ENCODE results near the gene PLK2.
A peak's percentile ranks its signal among the peaks of the same experiment; 100 is the strongest.

The PLK2 gene

GRCh38 chr5:58460002-58460731 is at the start of gene PLK2:
Gene PLK2, minus strand, starts transcription at chr5:58460086. Its CDS starts 127 bp downstream, at chr5:58459959.
- DNase-seq = peak; percentile 44

GRCh38 chr5:58507715-58508114 is 47.8 kb upstream of the PLK2 start:
- DNase-seq = no peak

- no peak for DNase-seq
These were observed 46.2 kb upstream of the PLK2 start for GRCh38 chr5:58505971-58506640.

GRCh38 chr5:58505502-58505901 is 45.6 kb upstream of the PLK2 start:
- no peak for DNase-seq

GRCh38 chr5:58504766-58505165 is 44.9 kb upstream of the PLK2 start:
- no peak for DNase-seq

- no peak for DNase-seq
These were observed 43.6 kb upstream of the PLK2 start for GRCh38 chr5:58503390-58504046.

- DNase-seq = no peak
These were observed 42.0 kb upstream of the PLK2 start for GRCh38 chr5:58501778-58502417.

- no peak for DNase-seq
These were observed 40.1 kb upstream of the PLK2 start for GRCh38 chr5:58499941-58500340.

- DNase-seq = no peak
These were observed 39.3 kb upstream of the PLK2 start for GRCh38 chr5:58499231-58499630.

GRCh38 chr5:58498340-58498942 is 38.6 kb upstream of the PLK2 start:
- no peak for DNase-seq

- DNase-seq = no peak
These were observed 38.0 kb upstream of the PLK2 start for GRCh38 chr5:58497921-58498320.

- no peak for DNase-seq
These were observed 37.5 kb upstream of the PLK2 start for GRCh38 chr5:58497386-58497785.

GRCh38 chr5:58496488-58496887 is 36.6 kb upstream of the PLK2 start:
- DNase-seq = no peak

- DNase-seq = no peak
These were observed 33.3 kb upstream of the PLK2 start for GRCh38 chr5:58493141-58493540.

- DNase-seq = no peak
These were observed 31.5 kb upstream of the PLK2 start, which contains the start of gene GAPT for GRCh38 chr5:58491216-58491892. Gene GAPT, plus strand, starts transcription at chr5:58491435. Its CDS starts 3,102 bp downstream, at chr5:58494537.

- no peak for DNase-seq
These were observed 30.6 kb upstream of the PLK2 start for GRCh38 chr5:58490402-58491050.

- no peak for DNase-seq
These were observed 26.4 kb upstream of the PLK2 start for GRCh38 chr5:58486290-58486689.

- no peak for DNase-seq
These were observed 24.6 kb upstream of the PLK2 start for GRCh38 chr5:58484505-58484904.

- no peak for DNase-seq
These were observed 22.6 kb upstream of the PLK2 start for GRCh38 chr5:58482536-58482935.

- DNase-seq = no peak
These were observed 21.9 kb upstream of the PLK2 start for GRCh38 chr5:58481828-58482227.

- DNase-seq = no peak
These were observed 21.3 kb upstream of the PLK2 start for GRCh38 chr5:58481066-58481676.
